NCI-H1417 treated with DMSO at 0.1 percent for 48 hours (cell line): ENCODE data around the gene LRP4.

ENCODE experiments used
- DNase-seq: peaks from one replicate; lab custom pipeline; 2025; lab: John Stamatoyannopoulos, UW

The LRP4 gene

DNA sequence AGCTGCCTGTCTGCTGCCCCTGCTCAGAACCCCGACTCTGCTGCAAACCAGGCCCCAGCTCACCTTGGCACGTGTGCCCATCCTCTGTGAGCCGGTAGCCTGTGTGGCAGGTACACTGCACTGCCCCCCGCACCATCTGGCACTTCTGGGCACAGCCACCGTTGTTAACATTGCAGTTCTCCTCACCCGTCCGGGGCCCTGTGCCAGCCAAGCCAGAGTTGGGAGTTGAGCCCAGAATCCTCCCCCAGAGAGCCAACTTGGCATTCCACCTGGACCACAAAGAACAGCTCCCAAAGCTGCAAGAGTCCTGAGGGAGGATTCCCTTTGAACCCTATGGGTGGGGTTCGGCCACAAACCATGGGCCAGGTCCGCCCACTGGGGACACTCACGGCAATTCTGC lies 22.5 kb downstream of the LRP4 start:
- no peak for DNase-seq

DNA sequence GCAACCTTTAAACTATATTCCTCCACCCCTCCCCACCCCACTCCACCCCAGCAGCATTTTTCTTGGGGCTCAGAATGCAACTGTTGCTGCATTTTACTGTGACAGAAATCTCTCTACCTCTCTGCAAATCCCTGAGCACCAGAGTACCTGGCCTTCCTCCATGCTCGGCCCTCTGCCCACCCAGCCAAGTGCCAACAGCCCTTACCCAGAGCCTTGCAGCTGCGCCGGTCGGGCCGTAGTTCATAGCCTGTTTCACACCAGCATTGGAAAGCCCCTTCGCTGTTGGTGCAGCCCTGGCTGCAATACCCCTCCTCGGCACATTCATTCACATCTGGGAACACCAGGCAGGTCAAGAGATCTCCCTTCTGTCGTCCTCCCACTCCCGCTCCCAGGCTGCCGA lies 23.4 kb downstream of the LRP4 start:
- no peak for DNase-seq

DNA sequence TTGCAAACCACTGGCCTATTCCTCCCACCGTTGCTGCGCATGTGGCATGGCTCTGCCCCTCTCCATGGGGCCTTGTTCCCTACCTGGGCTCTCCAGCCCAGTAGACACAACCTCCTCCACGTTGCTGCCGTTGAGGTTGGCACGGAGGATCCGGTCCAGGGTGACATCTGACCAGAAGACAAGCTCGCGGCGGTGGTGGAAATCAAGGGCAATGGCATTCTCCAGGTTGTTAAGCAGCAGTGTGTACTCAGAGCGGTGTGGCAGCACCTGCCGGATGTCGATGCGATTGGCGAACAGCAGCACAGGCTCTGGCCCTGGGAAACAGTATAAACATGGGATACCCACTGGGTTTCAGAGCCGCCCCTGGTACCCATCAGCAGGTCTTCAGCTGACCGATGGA lies 23.8 kb downstream of the LRP4 start:
- DNase-seq, result no peak

- DNase-seq, result no peak
These were observed 25.5 kb downstream of the LRP4 start for GRCh38 chr11:46892838-46893237.

- no peak for DNase-seq
These were observed 26.2 kb downstream of the LRP4 start for GRCh38 chr11:46892109-46892508.

GRCh38 chr11:46890665-46891064 lies 27.7 kb downstream of the LRP4 start:
- DNase-seq, result no peak

GRCh38 chr11:46889689-46890475 lies 28.5 kb downstream of the LRP4 start:
- DNase-seq, result peak; percentile 25

GRCh38 chr11:46889251-46889650 lies 29.1 kb downstream of the LRP4 start:
- DNase-seq, result no peak

DNA sequence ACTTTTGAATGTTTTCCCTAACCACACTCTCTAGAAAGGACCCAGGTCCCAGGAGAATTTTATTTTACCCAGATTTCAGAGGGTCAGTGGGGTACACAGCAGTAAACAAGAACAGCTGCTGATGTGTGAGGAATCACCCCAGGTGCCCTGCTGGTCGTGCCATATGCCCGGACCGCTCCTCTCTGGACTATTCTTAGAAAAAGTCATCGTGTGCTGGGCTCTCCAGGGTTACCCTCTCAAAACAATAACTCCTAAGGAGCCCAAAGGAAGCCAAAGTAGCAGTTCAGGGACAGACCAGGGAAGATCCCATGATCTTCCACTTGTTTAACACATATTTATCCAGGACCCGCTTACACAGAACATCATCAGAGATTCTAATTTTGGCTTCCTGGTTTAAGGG lies 29.7 kb downstream of the LRP4 start:
- DNase-seq, result no peak

DNA sequence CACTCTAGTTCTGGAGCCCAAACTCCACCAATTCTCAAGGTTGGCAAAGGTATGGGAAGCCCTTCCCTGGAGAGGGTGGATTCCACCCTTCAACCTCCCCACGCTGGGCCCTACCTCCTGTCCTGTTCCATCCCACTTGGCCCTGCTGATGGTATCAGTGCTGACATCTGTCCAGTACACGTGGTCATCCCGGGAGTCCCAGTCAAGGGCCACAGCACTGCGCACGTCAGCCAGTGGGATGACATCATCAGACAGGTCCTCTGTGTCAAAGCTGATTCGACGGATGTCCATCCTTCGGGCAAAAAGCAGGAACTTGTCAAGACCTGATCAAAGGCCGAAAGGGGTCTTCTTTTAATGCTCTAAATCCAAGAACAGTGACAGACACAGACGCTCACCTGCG lies 32.1 kb downstream of the LRP4 start:
- DNase-seq, result no peak

DNA sequence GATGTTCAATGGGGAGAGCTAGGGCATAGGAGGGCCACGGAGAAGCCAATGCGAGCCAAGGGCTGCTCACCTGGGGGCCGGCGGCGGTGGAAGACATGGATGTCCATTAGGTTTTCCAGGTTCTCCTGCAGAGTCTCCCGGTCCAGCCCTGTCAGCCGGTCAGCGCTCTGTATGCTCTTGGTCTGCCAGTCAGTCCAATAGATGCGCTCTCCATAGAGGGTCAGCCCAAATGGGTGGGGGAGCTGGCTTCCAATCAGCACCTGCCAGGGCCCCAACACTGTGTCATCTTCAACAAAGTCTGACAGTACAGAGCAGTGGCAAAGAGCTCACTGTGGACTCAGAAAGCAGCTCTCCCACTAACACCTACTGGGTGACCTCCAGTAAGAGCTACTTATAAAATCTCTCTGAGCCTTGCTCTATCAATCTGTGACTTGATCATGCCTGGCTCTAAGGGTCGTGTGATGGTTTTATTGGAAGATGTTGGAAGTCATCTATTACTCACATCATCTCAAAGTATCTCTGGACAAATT lies 39.2 kb downstream of the LRP4 start:
- no peak for DNase-seq

GRCh38 chr11:46877580-46877979 lies 40.8 kb downstream of the LRP4 start:
- DNase-seq, result no peak

GRCh38 chr11:46876471-46876870 lies 41.9 kb downstream of the LRP4 start:
- no peak for DNase-seq

DNA sequence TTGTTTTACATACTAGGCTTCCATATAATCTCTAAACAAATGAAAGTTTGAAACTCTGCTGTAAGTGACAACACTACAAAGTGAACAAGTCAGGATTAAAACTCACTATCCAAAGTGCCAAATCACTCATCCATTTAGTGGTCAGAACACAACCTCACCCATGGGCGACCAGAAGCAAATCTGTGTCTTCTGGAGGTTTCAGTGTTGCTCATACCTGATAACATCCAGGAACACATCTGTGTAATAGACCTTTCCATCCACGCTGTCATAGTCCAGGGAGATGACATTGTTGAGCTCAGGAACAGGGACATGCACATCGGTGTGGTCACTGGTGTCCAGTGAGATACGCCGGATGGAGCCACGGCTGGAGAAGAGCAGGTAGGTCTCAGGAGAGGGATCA lies 43.8 kb downstream of the LRP4 start:
- no peak for DNase-seq

- no peak for DNase-seq
These were observed 49.4 kb downstream of the LRP4 start for GRCh38 chr11:46868912-46869311.

DNA sequence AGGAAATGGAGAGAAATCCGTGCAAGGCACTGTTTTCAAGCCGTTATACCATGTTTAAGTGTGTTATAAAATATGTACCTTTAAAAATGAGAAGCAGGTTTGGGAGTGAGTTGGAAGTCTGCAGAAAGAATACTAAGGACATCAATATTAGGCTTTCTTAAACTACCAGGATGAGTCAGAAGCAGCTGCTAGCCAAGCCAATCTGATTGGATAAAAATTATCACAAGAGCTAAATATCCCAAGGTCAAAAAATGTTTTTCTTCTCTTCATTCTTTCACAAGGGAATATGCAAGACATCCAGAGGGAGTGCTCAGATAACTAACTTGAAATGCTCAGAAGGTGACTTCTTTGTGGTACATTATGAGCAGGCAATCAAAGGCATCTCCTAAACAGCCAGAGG lies 53.0 kb downstream of the LRP4 start:
- no peak for DNase-seq

GRCh38 chr11:46860218-46860617 lies 58.1 kb downstream of the LRP4 start:
- no peak for DNase-seq

DNA sequence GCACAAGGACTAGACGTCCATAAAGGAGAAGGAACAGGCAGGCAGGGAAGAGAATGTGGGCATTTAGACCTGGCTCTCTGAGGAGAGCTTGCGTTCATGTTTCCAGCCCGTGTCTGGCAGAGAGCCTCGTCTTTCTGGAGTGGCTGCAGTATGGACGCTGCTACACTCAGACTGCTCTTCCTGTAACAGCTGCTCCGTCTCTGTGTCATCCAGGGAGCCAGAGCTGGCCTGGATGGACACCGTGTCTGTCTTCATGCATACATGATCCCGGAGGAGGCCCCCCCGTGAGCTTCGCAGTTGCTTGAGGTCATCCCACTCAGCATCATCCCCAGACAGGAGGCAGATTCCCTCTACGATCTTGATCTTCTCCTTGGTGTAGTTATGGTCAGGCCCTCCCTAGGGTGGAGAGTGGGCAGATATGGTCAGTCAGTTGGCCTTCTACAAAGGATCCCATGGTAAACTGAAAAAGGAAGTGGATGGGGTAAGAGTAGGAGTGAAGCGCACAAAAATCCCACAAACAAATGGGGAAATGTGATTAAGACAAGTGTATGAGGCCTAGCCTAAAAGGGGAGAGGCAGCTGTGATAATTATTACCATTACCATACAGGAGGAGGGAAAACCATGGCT lies 59.3 kb downstream of the LRP4 start:
- DNase-seq, result no peak

- DNase-seq, result no peak
These were observed 60.7 kb downstream of the LRP4 start for GRCh38 chr11:46857666-46858065.

GRCh38 chr11:46856605-46857343 lies 61.6 kb downstream of the LRP4 start:
- DNase-seq, result no peak

DNA sequence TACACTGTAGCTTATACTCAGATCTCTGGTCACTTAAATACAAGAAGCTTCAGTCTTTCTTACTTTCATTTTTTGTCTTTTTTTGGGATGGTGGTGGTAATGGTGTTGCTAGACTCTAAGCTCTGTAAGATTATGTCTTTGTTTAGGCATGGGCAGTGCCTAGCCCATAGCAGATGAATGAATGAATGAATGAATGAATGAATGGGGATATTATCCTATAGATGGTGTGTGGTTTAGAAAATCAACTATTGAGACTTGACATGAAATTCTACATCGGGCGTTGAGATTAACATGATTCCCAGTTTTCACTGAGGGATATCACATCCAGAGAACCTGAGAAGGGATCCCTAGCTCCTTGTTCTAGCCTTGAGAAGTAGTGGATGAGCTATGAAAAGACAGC lies 62.5 kb downstream of the LRP4 start:
- no peak for DNase-seq

- DNase-seq, result no peak
These were observed 63.2 kb downstream of the LRP4 start for GRCh38 chr11:46855167-46855566.

DNA sequence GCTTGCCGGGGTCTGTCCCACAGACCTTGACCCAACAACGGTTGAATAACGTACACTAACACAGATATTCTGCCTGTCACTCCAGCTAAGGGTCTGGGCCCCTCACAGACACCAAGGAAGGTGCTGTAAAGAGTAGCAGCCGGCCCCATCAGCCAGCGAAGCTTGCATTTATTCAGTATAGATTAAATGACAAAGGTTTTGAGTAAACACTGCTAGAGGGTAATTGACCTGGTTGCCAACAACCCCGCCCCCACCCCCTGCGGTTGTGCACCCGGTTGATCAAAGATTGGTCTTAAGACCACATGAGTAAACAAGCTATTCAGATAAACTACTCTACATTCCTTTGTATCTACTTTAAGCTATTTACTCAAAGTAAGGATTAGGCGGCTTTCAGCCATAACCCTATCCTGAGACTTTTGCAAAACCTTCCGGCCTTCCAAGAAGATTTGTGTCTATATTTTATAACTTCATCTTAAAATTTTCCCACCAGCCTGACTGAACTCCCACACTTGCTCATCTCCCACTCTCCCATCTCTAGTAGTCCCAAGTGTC lies 67.4 kb downstream of the LRP4 start:
- DNase-seq, result no peak
